ENCODE results near the gene NFIL3. TPM values are rescaled to one million over a fixed set of nuclear protein-coding genes. Genes with fewer than 3 reads are reported as not detected.

The NFIL3 gene
- total RNA-seq, 2 experiments from 2014 or later = 6.2 to 11.9 TPM

DNA sequence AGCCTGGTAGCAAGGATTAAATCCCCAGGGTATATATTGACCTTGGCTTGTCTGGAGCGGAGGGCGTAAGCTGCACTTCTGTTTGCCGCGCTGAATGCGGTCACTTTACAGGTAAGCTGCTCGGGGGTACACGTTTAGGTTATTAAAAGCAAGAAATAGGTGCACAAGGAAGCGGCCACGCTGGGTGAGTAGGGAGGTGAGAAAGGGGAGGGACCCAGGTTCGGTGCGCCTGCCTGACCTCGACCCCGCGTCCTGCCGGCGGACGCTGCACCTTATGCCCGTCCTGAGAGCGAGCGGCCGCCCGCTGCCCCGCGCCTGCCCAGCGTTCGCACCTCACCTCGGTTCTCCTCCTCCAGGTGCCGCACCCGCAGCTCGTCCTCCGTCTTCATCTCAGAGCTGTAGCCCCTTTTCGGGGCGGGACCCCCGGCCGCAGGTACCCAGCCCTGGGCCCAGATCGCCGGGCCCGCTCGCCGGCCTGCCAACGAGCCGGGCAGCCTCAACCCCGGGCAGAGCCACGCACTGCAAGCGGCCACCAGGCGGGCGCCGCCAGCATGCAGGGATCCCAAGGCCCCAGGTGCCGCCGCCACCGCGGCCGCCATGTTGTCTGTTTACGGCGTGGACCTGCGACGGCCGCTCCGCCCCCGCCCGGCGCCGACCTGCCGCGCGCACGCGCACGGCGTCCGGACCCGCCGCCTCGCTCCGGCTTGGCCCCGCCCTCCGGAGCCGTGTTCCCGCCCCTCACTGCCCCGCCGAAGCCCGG lies 62.2 kb downstream of the NFIL3 start, which contains the start of gene AUH:
TSS of gene AUH (minus strand) at position 628 of the 760 bp plus-strand sequence. CDS start at position 599, 29 bp downstream.
- H3K79me2 ChIP-seq (ENCODE audit: insufficient read depth, low read depth, low read length) = peaks cover 26% of the 10 kb centered on the region; the same call in 1 of the 2 replicates
- no peaks in the 10 kb centered on the region; the same call in 1 of the 2 replicates for H3K9me3 ChIP-seq (ENCODE audit: low read length)
- DNase-seq (ENCODE audit: low spot score) = peak; percentile 89
- peak within 1 kb of the TSS; percentile 22 for H3K27ac ChIP-seq (ENCODE audit: low read depth, low read length, poor library complexity, severe bottlenecking)
- TF ChIP-seq, protein P1, sequence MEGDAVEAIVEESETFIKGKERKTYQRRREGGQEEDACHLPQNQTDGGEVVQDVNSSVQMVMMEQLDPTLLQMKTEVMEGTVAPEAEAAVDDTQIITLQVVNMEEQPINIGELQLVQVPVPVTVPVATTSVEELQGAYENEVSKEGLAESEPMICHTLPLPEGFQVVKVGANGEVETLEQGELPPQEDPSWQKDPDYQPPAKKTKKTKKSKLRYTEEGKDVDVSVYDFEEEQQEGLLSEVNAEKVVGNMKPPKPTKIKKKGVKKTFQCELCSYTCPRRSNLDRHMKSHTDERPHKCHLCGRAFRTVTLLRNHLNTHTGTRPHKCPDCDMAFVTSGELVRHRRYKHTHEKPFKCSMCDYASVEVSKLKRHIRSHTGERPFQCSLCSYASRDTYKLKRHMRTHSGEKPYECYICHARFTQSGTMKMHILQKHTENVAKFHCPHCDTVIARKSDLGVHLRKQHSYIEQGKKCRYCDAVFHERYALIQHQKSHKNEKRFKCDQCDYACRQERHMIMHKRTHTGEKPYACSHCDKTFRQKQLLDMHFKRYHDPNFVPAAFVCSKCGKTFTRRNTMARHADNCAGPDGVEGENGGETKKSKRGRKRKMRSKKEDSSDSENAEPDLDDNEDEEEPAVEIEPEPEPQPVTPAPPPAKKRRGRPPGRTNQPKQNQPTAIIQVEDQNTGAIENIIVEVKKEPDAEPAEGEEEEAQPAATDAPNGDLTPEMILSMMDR (conservative IDR thresholded peaks at IDR 0.05; ENCODE audit: low read length) = no peak
- no peak for TF ChIP-seq EZH2phosphoT487 (IDR thresholded peaks at IDR 0.05; ENCODE audit: borderline replicate concordance, low read depth, low read length)
- peaks cover 11% of the 10 kb centered on the region; the same call in 1 of the 2 replicates for H3K36me3 ChIP-seq (ENCODE audit: insufficient read depth, low read length)
- peak within 1 kb of the TSS; percentile 97 for H2AFZ ChIP-seq (ENCODE audit: low read length)
- intact Hi-C loops (cut with micrococcal nuclease; ENCODE audit: unreplicated experiment) = loop anchor here (2.0 to 10.0 kb wide), 4 partner anchors 61 to 257 kb away; partner anchors contain the start of gene NFIL3
- H4K20me1 ChIP-seq (ENCODE audit: insufficient read depth, low read length) = no peaks in the 10 kb centered on the region; the same call in 1 of the 2 replicates
- ChIA-PET POLR2A (interaction anchor here (0.8 to 1.4 kb wide), 8 partner anchors 9 to 327 kb away, joined by 3 to 4 read pairs (median 3); no protein-coding TSS in a partner anchor), CTCF (ENCODE audit: unreplicated experiment) (no interaction called here)
- H3K4me2 ChIP-seq (ENCODE audit: low read length) = peak within 1 kb of the TSS; percentile 95
- H3K9me2 ChIP-seq (ENCODE audit: insufficient read depth, low read length) = no peaks in the 10 kb centered on the region
- H3K4me1 ChIP-seq (ENCODE audit: insufficient read depth, low read length, poor library complexity, severe bottlenecking) = peaks cover 25% of the 10 kb centered on the region
- peak within 1 kb of the TSS; percentile 80 for H3K4me3 ChIP-seq (ENCODE audit: low read depth, low read length, poor library complexity, severe bottlenecking)
- no TSS peak for BruUV-seq (replicated peaks)

DNA sequence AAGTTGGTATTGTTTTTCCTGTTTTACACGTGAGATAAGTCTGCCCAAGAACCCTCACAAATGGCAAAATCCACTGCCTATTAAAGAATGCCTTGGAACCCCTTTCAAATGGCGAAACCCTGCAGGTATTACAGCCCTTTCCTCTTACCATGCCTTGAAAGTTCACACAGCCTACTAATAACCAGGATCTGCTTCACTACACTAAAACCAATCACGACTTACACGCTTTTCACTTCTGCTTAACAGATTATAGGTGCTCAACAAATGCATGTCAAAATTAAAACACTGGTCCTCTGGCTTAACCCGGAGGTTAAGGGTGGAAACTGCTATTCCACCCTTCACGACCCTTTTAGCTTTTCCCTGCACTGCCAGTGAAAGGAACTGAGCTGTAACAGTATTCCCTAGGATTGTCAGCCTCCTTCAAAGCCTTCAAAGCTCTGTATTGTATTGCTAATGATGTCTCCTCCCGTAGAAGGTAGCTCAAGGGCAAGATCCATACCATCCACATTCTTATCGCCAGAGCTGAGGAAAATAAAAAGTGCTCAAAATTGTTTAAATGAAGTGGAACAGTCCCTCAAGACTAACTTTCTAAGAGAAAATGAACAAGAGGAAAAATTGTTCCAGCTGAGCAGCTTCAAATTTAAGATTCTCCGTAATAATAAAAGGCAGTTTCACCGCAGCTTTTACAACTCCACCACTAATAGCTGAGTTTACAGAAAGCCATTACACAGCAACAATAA lies 62.9 kb downstream of the NFIL3 start:
- Histone ChIP-seq H3K9me3 (ENCODE audit: low read length) (no peaks in the 10 kb centered on the region; the same call in 1 of the 2 replicates), H2AFZ (ENCODE audit: low read length) (peak overlapping the region; percentile 97), H3K4me1 (ENCODE audit: insufficient read depth, low read length, poor library complexity, severe bottlenecking) (peaks cover 25% of the 10 kb centered on the region), H3K4me3 (ENCODE audit: low read depth, low read length, poor library complexity, severe bottlenecking) (peak overlapping the region; percentile 80), H4K20me1 (ENCODE audit: insufficient read depth, low read length) (no peaks in the 10 kb centered on the region; the same call in 1 of the 2 replicates), H3K36me3 (ENCODE audit: insufficient read depth, low read length) (peaks cover 18% of the 10 kb centered on the region), H3K9me2 (ENCODE audit: insufficient read depth, low read length) (no peaks in the 10 kb centered on the region), H3K79me2 (ENCODE audit: insufficient read depth, low read depth, low read length) (peaks cover 26% of the 10 kb centered on the region; the same call in 1 of the 2 replicates), H3K27ac (ENCODE audit: low read depth, low read length, poor library complexity, severe bottlenecking) (peak overlapping the region; percentile 22), H3K4me2 (ENCODE audit: low read length) (peak overlapping the region; percentile 95)
- intact Hi-C loops (cut with micrococcal nuclease; ENCODE audit: unreplicated experiment) = loop anchor here (2.0 to 10.0 kb wide), 4 partner anchors 62 to 256 kb away; partner anchors contain the start of gene NFIL3
- ChIA-PET POLR2A (interaction anchor here (0.5 to 1.2 kb wide), 8 partner anchors 8 to 326 kb away, joined by 3 to 7 read pairs (median 4); no protein-coding TSS in a partner anchor), CTCF (ENCODE audit: unreplicated experiment) (no interaction called here)
- BruUV-seq (replicated peaks) = no TSS peak
- TF ChIP-seq, protein P1 (conservative IDR thresholded peaks at IDR 0.05; ENCODE audit: low read length) = no peak
- TF ChIP-seq EZH2phosphoT487 (IDR thresholded peaks at IDR 0.05; ENCODE audit: borderline replicate concordance, low read depth, low read length) = no peak
- peak; percentile 27 for DNase-seq (ENCODE audit: low spot score)
